Inflammatory macrophage treated with lipopolysaccharide for 4 hours (primary cell): Measurements from ENCODE around the gene SET.

Experiments used
- DNase-seq: peaks from one replicate; pipeline ENCODE4 v3.0.0-alpha.2; 2020

The SET gene

DNA sequence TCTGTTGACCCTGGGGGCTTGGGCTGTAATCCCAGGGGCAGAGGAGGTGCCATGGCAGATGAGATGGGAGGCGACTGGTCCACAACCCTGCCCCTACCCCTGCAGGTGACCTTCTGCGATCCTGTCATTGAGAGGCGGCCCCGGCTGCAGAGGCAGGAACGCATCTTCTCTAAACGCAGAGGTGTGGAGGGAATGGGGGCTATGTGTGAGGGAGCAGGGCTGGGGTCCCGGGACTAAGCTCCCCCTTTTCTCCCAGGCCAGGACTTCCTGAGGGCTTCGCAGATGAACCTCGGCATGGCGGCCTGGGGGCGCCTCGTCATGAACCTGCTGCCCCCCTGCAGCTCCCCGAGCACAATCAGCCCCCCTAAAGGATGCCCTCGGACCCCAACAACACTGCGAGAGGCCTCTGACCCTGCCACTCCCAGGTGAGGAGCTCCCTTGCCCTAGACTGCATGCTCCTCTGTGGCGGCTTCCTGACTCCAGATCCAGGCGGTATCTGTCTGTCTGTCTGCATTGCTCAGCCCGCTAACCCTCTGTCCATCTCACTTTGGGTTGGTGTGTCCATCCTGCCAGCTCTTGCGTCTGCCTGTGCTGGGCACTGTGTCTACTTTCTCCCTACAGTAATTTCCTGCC is 25.0 kb downstream of the SET start:
- no peak for DNase-seq

DNA sequence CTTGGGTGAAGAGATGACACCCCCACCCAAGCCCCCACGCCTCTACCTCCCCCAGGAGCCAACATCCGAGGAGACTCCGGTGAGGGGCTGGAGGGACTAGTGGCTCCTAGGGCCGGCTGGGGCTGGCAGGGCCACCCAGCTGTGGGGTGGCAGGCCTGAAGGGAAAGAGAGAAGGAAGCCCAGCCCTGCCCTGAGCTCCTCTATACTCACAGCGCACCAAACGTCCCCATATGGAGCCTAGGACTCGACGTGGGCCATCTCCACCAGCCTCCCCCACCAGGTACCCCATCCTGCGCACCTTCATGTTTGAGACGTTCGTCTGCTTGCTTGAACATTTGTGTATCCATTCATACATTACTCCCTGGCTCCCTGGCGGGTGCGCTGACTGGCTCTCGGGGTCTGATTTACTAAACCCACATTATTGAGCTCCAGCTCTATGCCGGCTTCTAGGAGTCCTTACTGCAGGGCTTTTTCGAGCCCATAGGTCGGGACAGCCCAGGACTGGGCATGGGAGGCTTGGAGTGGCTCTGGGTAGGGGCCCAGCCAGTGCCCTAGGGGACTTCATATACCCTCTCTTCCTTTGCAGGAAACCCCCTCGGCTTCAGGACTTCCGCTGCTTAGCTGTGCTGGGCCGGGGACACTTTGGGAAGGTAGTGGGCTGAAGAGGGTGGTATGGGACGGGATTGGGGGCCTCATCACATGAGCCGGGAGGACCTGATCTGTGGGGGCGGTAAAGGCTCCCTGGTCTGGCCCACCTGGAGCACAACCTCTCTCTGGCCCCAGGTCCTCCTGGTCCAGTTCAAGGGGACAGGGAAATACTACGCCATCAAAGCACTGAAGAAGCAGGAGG is 25.8 kb downstream of the SET start:
- DNase-seq: no peak

DNA sequence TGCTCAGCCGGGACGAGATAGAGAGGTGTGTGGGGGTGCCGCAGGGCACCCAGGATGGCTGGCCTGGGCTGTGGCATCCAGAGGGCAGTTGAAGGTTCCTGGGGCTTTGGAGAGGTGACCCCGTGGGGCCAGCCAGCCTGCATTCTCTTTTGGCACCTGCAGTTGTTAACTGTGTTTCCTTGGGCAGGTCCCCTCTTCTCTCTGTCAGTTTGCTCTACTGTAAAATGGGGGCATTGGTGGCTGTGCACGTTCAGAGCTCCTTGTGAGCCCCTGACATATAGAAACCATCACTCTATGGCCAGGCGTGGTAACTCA is 26.4 kb downstream of the SET start:
- DNase-seq: no peak

DNA sequence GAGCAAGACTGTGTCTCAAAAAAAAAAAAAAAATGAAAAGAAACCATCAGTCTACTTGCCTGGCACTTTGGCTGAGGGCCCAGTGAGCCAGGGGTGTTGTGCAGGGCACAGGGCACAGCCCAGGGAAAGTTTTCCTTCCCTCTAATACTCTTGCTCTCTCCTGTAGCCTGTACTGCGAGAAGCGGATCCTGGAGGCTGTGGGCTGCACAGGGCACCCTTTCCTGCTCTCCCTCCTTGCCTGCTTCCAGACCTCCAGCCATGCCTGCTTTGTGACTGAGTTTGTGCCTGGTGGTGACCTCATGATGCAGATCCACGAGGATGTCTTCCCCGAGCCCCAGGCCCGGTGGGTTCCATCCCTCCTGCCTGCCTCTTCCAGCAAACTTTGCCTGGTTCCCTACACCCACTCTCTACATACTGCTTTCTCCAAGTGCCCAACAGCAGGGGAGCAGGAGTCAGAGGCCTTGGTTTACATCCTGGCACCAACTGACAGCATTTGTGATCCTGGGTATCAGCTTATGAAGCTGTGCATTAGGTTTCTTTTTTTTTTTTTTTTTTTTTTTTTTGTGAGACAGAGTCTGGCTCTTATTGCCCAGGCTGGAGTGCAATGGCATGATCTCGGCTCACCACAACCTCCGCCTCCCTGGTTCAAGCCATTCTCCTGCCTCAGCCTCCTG is 27.7 kb downstream of the SET start:
- no peak for DNase-seq

DNA sequence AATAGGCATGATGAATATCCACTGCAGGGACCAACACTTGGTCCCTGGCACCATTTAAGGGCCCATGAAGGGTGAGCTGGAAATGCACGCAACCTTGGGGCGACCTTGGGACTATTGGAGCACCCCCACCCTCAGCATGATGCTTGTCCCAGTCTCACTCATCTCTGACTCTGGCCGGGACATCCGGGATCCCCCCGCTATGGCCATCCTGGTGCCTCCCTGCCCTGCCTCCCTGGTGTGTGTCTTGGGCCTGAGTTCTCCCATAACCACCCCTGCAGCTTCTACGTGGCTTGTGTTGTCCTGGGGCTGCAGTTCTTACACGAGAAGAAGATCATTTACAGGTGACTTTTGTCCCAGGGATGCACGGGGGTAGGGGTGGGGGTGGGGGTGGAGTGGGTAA is 29.0 kb downstream of the SET start:
- DNase-seq: no peak

DNA sequence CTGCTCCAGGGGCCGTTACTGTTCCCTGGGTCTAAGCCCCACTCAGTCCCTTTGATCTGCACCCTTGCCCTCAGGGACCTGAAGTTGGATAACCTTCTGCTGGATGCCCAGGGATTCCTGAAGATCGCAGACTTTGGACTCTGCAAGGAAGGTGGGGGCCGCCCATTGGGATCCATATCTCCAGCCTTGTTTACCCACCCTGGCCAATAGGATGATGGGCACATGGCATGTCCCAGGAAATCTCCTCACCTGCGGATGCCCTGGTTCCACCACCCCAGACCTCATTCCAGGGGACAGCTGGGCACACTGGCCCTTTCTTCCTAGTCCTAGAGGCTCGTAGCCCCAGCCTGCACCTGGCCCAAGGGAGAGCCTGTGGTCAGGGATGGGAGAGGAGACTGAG is 29.5 kb downstream of the SET start:
- DNase-seq: no peak

DNA sequence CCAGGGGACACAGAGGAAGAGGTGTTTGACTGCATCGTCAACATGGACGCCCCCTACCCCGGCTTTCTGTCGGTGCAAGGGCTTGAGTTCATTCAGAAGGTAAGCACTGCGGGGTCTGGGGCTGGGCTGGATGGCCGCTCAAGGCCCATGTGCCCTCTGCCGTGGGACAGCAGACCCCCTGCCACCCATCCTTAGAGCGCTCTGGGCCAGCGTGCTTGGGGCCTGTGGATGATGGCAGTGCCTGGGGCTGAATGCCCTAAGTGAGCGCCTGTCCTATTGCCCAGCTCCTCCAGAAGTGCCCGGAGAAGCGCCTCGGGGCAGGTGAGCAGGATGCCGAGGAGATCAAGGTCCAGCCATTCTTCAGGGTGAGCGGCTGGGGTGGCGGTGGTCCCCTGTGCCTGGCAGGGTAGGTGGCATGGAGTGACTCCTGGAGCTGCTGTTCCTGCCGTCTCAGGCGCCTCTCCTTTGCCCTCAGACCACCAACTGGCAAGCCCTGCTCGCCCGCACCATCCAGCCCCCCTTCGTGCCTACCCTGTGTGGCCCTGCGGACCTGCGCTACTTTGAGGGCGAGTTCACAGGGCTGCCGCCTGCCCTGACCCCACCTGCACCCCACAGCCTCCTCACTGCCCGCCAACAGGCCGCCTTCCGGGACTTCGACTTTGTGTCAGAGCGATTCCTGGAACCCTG is 31.0 kb downstream of the SET start:
- no peak for DNase-seq

DNA sequence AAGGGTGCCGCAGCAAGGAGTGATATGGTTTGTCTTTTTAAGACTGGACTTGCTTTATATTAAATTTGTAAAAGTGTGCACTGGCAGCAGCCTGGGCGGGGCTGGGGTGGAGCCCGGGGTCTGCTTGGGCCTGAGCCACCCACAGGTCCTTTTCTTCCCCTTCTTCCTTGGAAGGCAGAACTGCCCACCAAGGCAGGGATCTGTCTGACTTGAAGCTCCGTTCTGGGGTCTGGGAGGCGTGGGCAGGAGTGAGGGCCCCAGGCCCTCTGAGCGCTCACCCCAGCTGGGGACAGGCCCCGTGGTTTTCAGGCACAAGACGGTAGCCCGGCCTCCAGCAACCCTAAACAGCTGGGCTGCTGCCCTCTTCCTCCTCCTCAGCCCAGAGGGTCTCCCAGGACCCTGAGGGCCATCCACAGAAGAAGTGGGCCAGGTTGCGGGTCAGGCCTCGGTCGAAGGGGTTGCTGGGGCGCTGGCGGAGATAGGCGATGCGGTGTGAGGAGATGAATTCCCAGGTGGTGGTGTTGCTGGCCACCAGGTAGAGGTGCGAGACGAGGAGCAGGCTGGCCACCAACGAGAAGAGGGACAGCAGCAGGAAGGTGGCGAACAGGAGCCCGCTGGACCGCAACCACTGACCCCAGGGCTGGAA is 31.9 kb downstream of the SET start:
- no peak for DNase-seq

DNA sequence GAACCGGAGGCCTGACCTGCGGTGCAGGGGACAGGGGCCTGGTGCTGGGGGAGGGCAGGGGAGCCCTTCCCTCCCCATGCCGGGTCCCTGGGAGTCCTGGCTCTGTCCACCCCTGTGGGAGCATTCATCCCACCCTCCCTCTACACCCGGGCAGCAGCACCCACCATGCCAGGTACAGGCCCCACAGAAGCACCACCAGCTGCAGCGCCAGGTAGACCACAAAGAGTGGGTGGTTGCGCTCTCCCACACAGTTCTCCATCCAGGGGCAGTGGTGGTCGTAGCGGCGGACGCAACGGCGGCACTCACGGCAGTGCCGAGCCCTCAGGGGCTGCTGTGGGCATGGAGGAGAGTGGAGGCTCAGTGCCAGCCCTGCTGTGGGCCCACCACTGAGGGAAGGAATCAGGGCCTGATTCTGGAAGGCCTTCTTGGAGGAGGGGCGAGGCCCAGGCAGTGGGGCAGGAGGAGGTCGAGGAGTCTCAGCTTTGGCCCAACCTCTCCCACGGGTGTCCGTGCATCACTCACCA is 32.5 kb downstream of the SET start:
- DNase-seq: no peak

DNA sequence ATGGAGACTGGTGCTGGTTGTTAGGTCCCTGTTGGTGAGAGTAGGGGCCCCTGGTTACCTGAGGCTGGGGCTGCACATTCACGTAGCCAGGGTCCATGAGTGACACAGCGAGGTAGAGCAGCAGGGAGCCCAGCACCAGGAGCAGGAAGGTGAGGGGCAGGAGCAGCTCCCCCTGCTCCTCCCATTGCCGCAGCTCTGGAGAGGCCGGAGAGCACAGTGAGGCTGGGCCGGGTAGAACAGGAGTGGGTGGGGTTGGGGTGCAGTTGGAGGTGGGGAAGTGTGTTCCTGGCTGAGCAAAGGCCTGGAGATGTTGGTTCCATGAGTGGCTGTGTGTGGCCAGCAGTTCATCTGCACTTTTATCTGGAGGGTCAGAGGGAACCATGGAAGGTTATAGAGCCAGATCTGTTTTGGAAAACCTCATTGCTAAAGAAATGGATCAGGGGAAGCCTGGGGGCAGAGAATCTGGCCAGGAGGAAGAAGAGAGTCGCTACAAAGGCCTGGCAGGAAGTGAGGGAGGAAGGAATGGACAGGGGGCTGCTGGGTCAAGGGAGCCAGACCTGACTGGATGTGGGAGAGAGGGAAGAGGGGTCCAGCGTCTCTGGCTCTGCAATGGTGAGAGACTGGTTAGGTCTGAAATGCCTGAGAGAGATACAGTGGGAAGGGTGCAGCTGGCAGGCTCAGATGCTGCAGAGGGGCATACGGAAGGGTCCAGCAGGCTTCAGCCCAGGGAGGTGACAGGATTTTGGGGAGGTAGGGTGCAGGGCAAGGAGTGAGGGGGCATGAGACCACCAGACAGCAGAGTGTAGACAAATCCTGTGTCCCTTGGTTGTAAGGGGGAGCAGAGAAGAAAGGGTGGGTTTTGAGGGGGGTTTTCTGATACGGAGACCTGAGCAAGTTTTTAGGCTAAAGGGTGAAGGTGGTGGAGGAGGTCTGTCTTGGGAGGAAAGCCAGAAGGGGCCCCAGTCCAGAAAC is 33.6 kb downstream of the SET start:
- DNase-seq: no peak

DNA sequence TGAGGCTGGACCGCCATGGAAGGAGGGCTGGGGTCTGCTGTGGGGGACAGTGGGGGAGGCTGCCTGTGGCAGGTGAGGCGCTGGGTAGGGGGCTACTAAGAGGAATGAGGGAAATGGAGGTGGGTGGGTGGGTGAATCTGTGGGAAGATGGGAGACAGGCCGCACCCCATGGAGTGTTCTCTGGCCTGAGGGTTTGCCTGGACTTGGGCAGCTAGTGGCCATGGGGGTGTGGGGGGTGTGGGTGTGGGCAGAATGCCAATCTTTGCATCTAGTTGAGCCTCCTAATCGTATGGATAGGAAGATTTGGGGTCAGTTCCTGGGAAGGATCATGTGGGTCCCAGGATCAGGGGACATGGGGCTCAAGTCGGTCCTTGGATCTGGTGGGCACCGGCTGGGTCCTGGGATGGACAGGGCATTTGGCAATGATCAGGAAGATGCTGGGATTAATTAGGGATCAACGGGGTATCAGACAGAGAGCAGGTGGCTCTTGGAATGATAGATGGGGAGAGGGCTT is 34.4 kb downstream of the SET start:
- DNase-seq: no peak

DNA sequence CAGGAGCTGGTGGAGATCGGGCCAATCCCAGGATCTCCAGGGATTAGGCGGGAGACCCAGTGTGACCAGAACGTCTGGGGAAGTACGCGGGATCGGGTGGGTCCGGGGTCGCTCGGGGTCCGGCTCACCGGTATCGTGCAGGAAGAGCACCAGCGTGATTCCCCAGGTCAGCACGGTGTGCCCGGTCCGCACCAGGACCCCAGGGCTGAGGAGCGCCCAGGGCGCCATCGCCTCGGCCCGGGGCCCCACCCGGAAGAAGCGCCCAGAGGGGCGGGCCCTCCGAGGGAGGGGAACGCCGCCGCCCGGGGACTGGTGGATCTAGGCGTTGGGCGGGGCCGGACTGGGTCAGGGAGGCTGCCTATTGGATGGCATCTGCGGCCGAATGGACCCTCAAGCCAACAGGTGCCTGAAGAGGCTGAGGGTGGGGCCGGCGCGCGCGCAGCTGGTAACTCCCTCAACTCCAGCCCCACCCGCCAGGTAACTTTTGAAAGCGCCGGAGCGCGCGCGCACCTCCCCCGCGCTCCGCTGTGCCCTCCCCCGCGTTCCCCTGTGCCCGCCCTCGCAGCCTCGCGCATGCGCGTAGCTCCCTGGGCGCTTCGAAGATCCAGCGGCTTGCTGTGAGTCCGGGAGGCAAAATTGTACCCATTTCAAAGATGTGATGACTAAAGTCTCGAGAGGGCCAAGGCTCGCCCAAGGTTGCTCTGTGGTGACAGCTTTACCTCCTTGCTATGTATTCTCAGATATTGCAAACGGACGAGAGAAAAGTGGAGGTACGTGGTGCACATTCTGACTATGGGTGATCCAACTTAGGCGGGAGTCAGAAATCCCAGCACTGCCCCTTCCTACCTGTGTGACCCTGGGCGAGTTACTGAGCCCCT is 35.1 kb downstream of the SET start, which contains the start of gene ZDHHC12:
ZDHHC12 (minus strand) TSS at position 262 of the 878 bp plus-strand sequence; CDS start at position 228, 34 bp downstream.
- peak; percentile 97 for DNase-seq

DNA sequence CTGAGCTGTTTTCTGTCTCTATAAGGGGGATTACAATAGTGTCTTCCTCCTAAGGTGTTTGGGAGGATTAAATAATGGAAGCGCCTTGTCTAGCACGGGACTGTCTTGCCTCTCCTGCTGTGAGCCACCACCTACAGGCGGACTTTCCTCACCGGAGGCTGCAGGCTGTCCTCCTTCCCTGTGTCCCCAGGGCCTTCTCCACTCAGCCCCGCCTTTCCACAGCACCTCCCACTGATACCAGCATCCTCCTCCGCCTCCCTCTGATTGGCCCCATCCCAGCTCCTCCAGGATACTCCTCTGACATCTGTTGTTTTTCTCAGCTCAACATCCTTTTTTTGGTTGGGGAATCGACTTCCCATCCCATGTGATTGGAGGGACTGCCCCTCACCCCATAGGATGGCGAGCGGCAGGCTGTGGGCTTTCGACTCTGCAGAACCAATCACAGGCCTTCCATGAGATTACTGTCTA is 35.8 kb downstream of the SET start:
- DNase-seq: peak; percentile 46

DNA sequence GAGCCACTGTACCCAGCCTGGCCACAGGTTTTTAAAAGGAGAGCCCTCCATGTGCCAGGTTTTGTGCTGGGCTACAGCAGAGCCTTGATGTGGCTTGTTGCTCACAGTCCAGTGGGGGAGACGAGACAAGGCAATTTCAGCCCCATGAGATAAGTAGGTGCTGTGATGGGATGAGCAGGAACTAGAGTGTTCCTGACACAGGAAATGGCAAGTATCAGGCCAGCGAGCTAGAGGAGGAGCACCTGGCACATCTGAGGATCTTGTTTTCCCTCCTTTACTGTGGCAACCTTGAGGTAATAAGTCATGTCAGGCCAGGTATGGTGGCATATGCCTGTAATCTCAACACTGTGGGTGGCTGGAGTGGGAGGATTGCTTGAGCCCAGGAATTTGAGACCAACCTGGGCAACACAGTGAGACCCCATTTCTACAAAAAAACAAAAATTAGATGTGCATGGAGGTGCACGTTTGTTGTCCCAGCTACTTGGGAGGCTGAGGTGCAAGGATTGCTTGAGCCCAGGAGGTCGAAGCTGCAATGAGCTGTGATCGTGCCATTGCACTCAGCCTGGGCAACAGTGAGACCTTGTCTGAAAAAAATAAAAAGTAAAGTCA is 38.7 kb downstream of the SET start:
- no peak for DNase-seq

DNA sequence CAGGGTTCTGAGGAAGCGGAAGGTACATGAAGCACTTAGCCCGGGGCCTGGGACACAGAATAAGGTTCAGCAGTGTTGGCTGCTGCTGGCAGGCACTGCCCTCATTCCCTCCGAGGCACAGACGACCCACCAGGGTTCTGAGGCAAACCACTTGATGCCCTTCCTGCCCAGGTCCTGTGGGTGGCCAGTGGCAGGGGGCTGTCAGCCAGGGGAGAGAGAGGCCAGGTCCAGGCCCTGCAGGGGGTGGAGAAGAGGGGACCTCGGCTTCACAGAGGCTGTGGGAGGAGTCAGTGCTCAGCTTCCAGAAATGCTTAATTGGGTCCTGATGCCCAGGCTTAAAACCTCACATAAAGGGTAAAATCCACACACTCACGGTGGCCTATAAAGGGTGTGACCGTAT is 39.3 kb downstream of the SET start:
- DNase-seq: no peak

DNA sequence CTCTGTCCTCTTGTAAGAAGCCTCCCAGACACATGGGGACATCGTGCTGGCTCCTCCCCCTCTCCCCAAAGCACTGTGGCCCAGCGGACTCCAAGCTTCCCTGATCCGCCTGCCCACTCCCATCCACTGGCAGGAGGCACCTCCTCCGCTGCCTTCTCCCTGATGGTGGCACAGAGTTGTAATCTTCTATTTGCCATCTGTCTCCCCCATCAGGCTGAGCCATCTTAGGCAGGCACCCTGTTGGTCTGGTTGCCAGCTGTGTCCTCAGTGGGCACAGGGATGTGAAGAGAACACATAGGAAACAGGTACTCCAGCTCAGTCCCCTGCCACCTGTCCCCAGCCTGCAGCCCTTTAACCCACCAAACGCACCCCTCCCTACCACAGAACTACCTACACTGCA is 40.3 kb downstream of the SET start:
- DNase-seq: no peak

DNA sequence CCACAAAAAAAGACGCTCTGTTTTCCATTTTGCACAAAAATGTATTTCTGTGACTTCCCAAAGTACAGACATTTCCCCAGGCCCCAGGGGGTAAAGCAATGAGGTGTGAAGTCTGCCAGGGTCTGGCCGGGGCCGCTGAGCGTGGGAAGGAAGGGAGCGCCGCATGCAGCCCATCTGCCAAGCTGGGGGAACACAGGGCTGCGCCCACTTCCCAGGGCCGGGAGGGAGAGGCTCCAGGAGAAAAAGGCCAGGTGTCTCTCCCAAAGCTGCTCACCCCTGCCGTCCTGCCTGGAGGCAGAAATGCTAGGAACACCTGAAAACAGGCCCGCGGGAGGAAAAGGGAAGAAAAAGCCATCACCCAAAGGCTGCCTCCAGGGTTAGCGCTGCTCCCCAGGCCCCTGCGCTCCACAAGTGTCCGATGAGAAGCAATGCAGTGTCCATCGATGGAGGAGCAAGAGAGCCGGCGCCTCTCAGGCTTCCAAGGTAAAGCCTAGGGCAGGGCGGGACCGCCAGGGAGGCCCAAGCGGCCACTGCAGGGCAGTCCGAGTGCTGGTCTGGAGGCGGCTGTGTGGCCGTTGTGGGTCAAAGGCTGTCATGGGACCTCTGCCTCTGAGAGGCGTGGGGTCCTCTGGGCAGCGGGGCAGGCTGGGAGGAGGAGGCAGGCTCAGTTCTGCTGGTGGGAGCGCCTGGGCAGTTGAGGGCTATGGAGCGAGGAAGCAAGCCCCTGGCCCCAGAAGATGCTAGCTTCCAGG is 40.9 kb downstream of the SET start:
- DNase-seq: no peak

DNA sequence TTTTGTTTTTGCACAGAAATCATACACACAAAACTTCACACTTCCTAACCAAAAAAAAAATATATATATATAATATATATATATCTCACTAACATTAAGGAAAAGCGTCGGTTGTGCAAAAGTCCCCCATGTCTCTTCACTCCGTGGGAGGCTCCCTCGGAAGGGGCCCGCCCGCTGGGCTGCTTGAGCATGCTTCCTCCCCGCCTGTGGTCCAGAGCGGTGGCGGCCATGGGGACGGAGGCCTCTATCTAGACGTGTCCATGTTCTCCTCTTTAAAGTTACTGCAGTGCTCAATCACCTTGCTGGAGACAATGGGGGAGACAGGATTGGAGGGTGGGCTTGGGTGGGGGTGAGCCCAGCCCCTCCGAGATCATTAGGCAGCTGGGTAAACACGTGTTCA is 42.1 kb downstream of the SET start:
- DNase-seq: no peak

DNA sequence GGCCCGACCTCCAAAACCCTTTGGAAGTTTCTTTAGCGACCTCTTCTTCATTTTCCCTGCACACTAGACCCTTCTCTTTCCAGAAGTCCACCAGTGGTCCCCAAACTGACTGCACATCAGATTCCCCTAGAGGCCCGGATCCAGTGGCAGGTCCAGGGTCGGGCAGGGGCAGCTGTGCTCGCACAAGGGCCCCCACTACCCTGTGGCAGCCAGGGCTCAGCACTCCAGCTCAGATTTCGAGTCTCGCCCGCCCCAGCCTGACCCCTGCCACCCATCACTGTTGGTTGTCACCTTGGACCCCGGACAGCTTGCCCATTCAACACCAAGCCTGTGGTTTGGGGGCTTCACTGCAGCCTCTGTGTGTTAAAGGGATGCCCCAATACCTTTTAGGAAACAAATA is 42.7 kb downstream of the SET start:
- no peak for DNase-seq
